ENCODE measurements around the gene STN1.

STN1 gene

DNA sequence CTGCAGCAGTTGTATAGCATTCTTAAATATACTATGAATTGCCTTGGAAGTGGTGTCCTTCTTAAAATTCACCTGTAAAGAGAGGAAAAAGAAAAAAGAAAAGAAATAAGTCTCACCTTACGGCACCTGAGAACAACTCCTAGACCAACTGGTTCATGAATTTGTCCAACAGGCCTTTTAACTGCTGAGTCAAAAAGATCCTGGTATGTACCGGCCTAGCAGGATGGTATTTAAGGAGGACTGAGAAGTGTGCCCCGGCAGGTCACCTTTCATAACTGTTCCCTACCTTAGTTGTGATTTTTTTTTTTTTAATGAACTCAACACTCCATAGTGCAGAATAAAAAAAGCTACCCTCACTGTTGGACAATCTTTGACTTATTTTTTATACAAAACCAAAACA is 25.8 kb downstream of the STN1 start:
- DNase-seq: no peak

- no peak for DNase-seq
Measured at GRCh38 chr10:103890688-103891087, 27.3 kb downstream of the STN1 start.

GRCh38 chr10:103890194-103890658 is 27.8 kb downstream of the STN1 start:
- no peak for DNase-seq

DNA sequence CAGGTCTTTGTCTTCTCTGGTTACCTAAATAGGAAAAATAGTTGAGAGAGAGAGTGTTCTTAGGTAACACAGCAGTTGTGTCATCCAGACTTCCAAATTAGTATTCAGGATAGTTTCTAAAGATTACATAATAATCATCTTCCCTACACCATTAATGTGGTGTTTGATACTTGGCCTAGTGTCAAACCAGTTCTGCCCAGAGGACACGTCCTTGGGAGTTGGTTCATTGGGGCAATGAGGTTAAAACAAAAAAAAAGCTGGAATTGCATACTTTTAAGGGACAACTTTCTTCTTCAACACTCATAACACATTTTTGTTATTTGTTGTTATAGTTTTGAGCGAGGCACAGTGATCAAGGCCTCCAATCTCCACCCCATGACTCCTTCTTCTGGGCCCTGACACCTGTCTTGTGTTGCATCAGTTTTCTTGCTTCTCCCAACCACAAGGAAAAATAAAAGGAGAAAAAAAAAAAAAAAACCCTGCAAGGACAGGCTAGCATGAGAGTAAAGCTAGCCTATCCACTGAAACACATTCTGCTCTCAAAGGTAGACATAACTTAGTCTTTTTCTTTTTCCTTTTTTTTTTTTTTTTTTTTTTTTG is 28.8 kb downstream of the STN1 start:
- no peak for DNase-seq

DNA sequence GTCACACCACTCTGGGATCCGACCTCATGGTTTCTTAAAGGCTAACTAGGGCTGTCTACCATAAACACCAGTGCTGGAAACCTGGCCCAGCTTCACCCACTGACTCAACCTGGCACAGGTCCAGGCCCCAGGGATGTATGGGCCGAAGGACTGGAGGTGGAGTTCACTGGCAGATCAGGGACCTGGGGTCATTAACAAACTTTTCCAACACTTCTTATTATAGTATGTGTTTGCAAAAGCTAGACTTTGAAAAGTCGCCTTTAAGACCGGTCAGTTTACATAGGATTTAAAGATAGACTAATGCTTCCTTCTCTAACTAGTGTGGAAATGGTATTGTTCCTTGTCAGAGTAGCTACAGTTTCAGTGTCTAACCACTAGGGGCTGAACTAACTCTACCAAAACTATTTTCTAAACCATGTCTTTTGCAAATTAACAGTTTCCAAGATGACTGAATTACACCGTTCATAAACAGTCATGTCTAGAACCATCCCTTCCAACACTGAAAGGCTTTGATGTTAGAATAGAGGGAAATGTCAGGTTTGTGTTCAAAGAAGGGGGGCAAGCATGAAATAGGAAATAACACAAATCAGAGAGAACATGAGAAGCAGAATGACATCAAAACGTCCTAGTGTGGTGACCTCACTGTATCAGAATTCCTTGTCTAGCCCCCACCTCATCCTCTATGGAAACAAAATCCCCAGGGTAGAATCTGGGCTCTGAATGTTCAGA is 29.7 kb downstream of the STN1 start:
- DNase-seq: no peak

DNA sequence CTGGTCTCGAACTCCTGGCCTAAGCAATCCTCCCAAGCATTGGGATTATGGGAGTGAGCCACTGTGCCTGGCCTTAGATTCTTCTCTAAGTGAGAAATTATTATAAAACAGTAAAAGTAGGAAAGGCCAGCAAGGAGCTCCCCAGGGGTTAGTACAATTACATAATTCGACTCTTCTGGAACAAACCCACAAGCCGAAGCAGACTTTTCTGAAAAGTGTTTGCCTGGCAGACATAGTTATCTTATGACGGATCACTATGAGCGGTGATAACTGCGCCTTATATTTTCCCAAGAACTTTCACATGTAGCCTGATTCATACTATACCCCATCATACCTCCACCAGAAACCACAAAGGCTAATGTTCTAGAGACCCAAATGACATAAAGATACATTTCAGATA is 32.4 kb downstream of the STN1 start:
- no peak for DNase-seq

DNA sequence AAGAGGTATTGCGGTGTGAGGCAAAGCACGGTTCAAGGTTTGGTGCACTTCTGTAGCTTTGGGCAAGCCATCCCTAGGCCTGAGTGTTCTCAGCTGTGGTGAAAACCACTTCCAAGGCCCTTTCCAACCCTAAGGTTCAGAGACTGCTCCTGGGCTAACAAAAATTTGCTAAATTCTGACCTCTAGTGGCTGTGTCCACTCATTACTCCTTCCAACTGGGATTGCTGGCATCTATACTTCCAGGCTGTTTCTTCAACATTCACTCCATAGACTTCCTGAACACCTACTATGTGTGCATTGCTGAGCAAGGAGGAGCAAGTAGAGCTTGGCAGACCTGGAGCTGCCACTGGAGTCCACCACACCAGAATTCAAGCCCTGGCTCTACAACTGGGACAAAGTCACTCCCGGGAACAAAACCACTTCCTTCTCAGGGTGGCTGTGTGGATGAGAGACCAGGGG is 33.3 kb downstream of the STN1 start:
- DNase-seq: no peak

DNA sequence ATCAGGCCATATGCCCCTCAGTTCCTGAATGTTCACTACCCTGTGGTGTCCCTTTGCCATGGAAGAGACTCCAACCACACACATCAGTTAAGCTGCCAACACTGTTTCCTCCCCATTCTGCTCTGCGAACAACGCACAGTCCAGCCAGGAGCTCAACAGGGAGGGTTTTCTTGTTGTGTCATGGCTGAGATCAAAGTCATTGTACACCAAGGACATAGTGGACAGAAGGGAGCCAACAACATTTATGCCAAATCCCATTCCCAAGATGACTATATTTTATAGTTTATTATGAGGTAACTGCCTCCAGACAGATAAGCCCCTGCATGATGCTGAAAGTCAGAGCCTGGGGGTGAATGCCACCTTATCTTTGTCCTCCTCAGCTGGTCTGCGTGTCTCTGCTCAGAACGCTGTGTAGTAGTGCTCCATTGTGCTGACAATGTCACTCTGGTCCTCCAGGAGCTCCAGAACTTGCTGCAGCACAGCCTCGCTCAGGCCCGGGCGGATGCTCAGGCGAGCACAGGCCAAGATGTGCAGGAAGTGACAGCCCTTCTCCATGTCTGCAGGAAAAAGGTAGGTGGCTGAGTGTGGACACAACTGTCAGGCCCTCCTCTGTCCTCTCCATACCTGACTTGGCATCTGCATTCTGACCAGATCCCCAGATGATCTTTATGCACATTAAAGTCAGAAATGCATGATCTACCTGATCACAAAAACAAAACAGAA is 35.5 kb downstream of the STN1 start:
- no peak for DNase-seq

DNA sequence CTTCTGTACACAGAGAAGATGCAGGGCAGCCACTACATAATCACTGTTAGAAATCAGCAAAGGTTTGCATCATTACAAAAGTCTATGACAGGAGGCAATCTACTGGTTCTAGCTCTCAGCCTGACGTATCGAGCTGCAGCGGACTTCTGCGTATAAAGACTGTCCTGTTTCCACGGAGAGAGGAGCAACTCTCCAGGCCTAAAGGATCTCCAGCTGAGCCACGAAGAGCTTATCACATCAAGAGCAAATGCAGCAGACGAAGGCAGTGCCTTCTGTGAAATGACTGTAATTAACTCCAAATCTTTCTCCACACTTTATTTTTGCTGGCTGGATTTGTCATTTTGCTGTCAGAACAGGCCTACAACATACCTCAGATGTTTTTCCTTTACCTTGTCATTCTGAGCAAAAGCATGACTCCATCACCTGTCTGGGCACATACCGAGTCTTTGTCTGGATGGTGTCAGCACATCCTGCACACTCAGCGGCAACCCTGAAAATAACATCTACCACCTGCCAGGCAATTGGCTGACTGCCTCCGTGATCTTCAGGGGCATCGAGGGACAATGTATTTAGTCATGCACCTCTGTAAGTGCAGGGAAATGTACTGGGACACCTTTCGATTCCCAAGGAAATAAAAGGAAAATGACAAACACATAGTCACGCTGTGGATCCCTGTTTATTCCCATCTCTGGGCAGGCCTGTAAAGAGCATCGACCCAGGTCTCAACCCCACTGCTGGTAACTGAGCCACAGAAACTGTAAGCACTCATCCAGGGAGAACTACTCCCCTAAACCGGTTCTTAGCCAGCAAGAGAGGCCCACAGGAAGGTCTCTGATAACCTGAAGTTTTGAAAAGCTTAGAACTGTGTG is 36.3 kb downstream of the STN1 start:
- DNase-seq: no peak

GRCh38 chr10:103879831-103880230 is 38.2 kb downstream of the STN1 start:
- DNase-seq: no peak

GRCh38 chr10:103879409-103879808 is 38.6 kb downstream of the STN1 start:
- DNase-seq: no peak

GRCh38 chr10:103877861-103878260 is 40.1 kb downstream of the STN1 start:
- no peak for DNase-seq

GRCh38 chr10:103876155-103876554 is 41.8 kb downstream of the STN1 start:
- no peak for DNase-seq

GRCh38 chr10:103874730-103875129 is 43.3 kb downstream of the STN1 start:
- DNase-seq: no peak

GRCh38 chr10:103872137-103872931 is 45.6 kb downstream of the STN1 start:
- DNase-seq: no peak

- no peak for DNase-seq
Measured at GRCh38 chr10:103871006-103871405, 47.0 kb downstream of the STN1 start.

DNA sequence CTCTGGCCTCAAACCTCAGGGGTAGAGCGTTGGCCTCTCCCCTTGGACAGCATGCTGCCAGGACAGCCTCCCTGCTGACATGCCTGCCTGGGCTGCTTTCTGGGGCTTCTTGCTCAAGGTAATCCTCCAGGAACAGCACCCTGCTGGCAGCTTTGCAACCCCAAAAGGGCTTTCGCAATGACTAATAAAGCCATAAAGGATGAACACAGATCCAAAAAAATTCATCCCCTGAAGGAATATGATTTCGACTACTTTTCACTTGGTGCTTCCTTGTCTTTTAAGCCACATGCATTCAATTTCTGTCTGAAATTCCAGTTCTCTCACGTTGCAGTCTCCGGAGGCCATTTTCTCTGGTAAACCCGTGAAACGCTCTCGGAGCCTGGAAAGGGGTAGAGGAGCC is 47.5 kb downstream of the STN1 start:
- no peak for DNase-seq

GRCh38 chr10:103869336-103869735 is 48.6 kb downstream of the STN1 start:
- no peak for DNase-seq

DNA sequence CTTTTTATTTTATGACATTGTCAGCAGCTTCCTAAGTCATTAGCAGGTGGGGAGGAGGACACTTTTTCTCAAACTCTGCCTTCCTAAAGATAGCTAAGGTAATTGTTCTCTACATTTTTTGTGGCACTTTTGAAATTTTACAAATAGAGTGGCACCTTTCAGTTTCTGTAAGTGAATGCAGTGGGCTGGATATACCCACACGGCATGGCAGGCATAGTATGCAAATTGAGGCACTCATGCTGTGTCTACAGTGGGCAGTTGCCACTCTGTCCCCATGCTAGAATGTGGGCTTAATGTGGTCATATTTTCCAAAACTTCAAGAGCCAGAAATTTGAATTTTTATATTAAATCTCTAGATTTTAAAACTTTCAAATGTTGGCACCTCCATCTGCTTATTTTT is 49.8 kb downstream of the STN1 start:
- DNase-seq: no peak

DNA sequence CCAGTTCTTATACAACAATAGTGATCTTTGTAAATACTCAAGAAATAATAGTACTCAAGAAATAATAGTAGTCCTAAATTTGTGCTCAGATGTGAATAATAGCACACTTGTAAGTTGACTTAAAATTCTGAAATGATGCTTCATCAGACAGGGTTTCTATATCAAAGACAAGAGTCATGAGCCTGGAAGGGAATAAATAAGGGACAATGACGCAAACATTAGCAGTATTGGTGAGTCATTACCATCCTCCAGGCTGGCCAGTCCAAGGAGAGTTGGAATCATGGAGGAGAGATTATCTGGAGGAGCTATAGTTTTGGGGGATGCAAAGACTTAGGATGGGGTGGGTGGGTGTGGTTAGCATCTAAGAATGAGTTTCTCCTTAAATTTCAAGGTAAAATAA is 56.5 kb downstream of the STN1 start:
- DNase-seq: no peak

DNA sequence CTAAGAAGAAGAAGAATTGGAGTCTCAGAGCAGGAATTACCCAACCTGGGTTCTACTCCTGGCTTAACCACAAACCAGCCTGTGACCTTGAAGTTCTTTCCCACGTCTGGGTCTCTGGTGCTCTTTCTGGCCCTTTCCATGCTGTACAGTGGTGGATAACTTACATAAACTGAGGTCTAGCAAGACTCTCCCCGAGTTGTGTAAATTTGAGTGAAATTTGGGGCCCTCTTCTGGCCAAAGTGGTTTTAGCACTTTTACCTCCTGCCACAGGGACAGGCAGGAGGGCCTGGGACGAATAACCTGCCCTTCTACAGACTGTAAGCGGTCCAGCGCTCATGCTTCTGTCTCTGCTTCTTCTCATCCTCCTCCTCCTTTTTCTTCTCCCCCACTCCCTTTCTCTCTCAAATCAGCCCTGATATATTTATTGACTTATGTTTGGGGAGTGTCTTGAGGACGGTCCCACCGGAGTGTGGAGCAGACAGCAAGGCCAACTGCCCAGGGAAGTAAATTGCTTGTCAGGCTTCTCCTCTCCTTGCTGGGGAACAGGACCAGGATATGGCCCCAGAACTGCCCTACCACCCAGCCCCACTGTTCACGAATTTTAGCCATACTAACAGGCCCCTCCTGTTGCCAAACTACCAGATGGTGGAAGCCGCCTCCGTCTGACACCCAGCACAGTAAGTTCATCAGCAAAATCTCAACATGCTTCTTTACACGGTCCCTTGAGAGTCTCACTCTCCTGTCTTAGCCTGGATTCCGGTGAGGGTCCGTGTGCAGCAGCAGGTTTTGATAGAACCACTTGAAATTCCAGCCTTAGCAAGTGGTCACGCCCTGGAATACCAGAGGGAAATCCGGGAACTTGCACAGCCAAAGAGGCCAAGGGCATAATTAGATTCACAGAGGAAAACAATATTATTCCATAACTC is 58.6 kb downstream of the STN1 start:
- peak; percentile 29 to 40 for DNase-seq
